Bronchial epithelial cell (primary cell): ENCODE results near the gene HTR6. TPM values are rescaled to one million over a fixed set of nuclear protein-coding genes. Genes with fewer than 3 reads are reported as not detected.

Experiments used
- DNase-seq: peaks from one replicate; pipeline ENCODE4 v3.0.0-alpha.2; 2010; ENCODE audit warnings: low read depth
- FAIRE-seq: peaks from 2 replicates; lab custom pipeline; 2011; peaks lifted over from hg19 to GRCh38; lab: Jason Lieb, UNC
- H3K27me3 ChIP-seq: 2 replicates; pipeline ENCODE4 v1.5.1; 2011; ENCODE audit warnings: low read length; ENCODE audit not compliant: control insufficient read depth, insufficient read depth
- H3K36me3 ChIP-seq: 2 replicates; pipeline ENCODE4 v1.5.1; 2011; ENCODE audit warnings: low read length; ENCODE audit not compliant: control insufficient read depth, insufficient read depth
- H3K4me3 ChIP-seq: 2 replicates; pipeline ENCODE4 v1.5.1; 2011; ENCODE audit warnings: mild to moderate bottlenecking, low read depth, low read length, control low read depth
- CTCF ChIP-seq: IDR thresholded peaks from 2 replicates; pipeline ENCODE4 v1.5.1; 2011; ENCODE audit warnings: mild to moderate bottlenecking, moderate library complexity, low read length, control low read depth, inconsistent platforms; ENCODE audit not compliant: insufficient read depth, severe bottlenecking
- total RNA-seq: library from RNA; depleted of rRNA; stranded (reverse); fragments of >200 nt; gene quantifications from 2 replicates; pipeline ENCODE4 v1.2.1, GENCODE V29; 2014

Gene HTR6
- total RNA-seq, 1 donor from 2014 or later = not detected

GRCh38 chr1:19656134-19656779, 8.4 kb upstream of the HTR6 start:
- H3K4me3 ChIP-seq = no peak overlapping the region
- no peak for DNase-seq
- TF ChIP-seq CTCF = no peak
- H3K27me3 ChIP-seq = no peaks in the 10 kb centered on the region
- FAIRE-seq = no peak
- peaks cover 12% of the 10 kb centered on the region for H3K36me3 ChIP-seq

GRCh38 chr1:19656780-19657466, 7.8 kb upstream of the HTR6 start:
- Histone ChIP-seq H3K36me3 (peaks cover 12% of the 10 kb centered on the region), H3K4me3 (no peak overlapping the region), H3K27me3 (no peaks in the 10 kb centered on the region)
- no peak for DNase-seq
- no peak for TF ChIP-seq CTCF
- no peak for FAIRE-seq

GRCh38 chr1:19657511-19657910, 7.2 kb upstream of the HTR6 start:
- DNase-seq = no peak
- peaks cover 11% of the 10 kb centered on the region for H3K36me3 ChIP-seq
- peaks cover 2% of the 10 kb centered on the region for H3K27me3 ChIP-seq
- H3K4me3 ChIP-seq = no peak overlapping the region
- FAIRE-seq = no peak
- no peak for TF ChIP-seq CTCF

- no peak overlapping the region for H3K4me3 ChIP-seq
- no peak for TF ChIP-seq CTCF
- peaks cover 6% of the 10 kb centered on the region for H3K27me3 ChIP-seq
- FAIRE-seq (no peak), DNase-seq (no peak)
- H3K36me3 ChIP-seq = peaks cover 11% of the 10 kb centered on the region
Measured at GRCh38 chr1:19658186-19658585, 6.5 kb upstream of the HTR6 start.

GRCh38 chr1:19661721-19662228, 2.9 kb upstream of the HTR6 start:
- TF ChIP-seq CTCF = peak; percentile 53
- no peak for FAIRE-seq
- Histone ChIP-seq H3K27me3 (peaks cover 23% of the 10 kb centered on the region), H3K4me3 (no peak overlapping the region), H3K36me3 (peaks cover under 1% of the 10 kb centered on the region)
- peak; percentile 46 for DNase-seq
